LNCAP (cell line): ENCODE measurements around the gene SPTSSB.

Experiments used
- CTCF ChIP-seq: fragments of 450-650 bp; IDR thresholded peaks from 2 replicates; pipeline ENCODE4 v1.5.1; 2017; ENCODE audit warnings: mild to moderate bottlenecking

SPTSSB gene

GRCh38 chr3:161403251-161403650 is 31.9 kb upstream of the SPTSSB start:
- no peak for TF ChIP-seq CTCF

- no peak for TF ChIP-seq CTCF
Measured at GRCh38 chr3:161401389-161401788, 30.1 kb upstream of the SPTSSB start.

- TF ChIP-seq CTCF, result no peak
Measured at GRCh38 chr3:161400650-161401049, 29.3 kb upstream of the SPTSSB start.

GRCh38 chr3:161395115-161396012 is 24.0 kb upstream of the SPTSSB start:
- no peak for TF ChIP-seq CTCF

- no peak for TF ChIP-seq CTCF
Measured at GRCh38 chr3:161393803-161394202, 22.5 kb upstream of the SPTSSB start.

- no peak for TF ChIP-seq CTCF
Measured at GRCh38 chr3:161393310-161393709, 22.0 kb upstream of the SPTSSB start.

GRCh38 chr3:161392853-161393252 is 21.5 kb upstream of the SPTSSB start:
- no peak for TF ChIP-seq CTCF
